ENCODE measurements around the gene SYT8.

Gene SYT8

DNA sequence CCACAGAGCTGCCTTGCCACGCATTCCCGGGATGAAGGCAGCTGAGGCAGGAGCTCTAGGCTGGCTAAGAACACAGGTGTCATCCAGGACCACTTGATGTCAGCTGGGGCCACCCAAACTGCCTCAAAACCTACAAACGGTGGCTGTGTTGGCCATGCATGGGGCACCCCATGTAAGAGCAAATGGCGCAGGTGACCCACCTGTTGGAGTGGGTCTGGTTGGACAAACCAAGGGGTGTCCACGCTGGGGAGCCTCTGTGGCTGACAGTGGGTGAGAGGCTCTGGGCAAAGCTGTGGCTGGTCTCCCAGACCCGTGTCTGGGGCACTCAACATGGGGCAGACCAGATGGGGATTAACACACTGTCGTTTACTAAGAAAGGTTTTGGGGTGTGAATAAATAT, 19.0 kb upstream of the SYT8 start:
- TF ChIP-seq, protein P1, sequence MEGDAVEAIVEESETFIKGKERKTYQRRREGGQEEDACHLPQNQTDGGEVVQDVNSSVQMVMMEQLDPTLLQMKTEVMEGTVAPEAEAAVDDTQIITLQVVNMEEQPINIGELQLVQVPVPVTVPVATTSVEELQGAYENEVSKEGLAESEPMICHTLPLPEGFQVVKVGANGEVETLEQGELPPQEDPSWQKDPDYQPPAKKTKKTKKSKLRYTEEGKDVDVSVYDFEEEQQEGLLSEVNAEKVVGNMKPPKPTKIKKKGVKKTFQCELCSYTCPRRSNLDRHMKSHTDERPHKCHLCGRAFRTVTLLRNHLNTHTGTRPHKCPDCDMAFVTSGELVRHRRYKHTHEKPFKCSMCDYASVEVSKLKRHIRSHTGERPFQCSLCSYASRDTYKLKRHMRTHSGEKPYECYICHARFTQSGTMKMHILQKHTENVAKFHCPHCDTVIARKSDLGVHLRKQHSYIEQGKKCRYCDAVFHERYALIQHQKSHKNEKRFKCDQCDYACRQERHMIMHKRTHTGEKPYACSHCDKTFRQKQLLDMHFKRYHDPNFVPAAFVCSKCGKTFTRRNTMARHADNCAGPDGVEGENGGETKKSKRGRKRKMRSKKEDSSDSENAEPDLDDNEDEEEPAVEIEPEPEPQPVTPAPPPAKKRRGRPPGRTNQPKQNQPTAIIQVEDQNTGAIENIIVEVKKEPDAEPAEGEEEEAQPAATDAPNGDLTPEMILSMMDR (IDR thresholded peaks at IDR 0.05; ENCODE audit: low read depth, low read length, poor library complexity, severe bottlenecking) = no peak
- no peak for TF ChIP-seq EZH2phosphoT487 (IDR thresholded peaks at IDR 0.05; ENCODE audit: borderline replicate concordance, low read length)
- H3K36me3 ChIP-seq (ENCODE audit: control insufficient read depth, low read length) = no peaks in the 10 kb centered on the region
- H4K20me1 ChIP-seq (ENCODE audit: control insufficient read depth, insufficient read depth, low read depth, low read length) = no peaks in the 10 kb centered on the region
- no peak overlapping the region for H3K27ac ChIP-seq (ENCODE audit: low read depth, low read length)
- H3K4me3 ChIP-seq (ENCODE audit: low read length) = no peak overlapping the region
- no peaks in the 10 kb centered on the region for H3K4me1 ChIP-seq (ENCODE audit: control insufficient read depth, low read length)
- H3K9me3 ChIP-seq (ENCODE audit: control insufficient read depth, insufficient read depth, low read length) = no peaks in the 10 kb centered on the region
- no peaks in the 10 kb centered on the region for H3K9me2 ChIP-seq (replicated peaks; ENCODE audit: control insufficient read depth, low read length)
- H3K27me3 ChIP-seq (ENCODE audit: control insufficient read depth, low read length) = peaks cover 4% of the 10 kb centered on the region; the same call in 1 of the 2 replicates
- H3K4me2 ChIP-seq (ENCODE audit: low read length) = no peak overlapping the region
- no peaks in the 10 kb centered on the region for H3F3A ChIP-seq (ENCODE audit: control insufficient read depth, insufficient read depth)
- H3K79me2 ChIP-seq (ENCODE audit: control insufficient read depth, low read length) = no peaks in the 10 kb centered on the region

DNA sequence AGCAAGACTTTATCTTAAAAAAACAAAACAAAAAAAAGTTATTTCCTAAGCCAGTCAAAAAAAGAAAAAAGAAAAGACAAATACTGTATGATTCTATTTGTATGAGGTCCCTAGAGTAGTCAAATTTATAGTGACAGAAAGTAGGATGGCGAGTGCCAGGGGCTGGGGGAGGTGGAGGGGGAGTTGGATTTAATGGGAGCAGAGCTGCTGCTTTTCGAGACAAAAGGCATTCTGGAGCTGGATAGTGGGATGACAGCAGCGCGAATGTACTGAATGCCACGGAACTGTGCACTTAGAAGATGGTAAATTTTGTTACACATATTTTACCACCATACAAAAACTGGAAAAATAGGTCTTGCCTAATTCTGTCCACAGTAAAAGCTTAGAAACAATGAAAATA, 17.8 kb upstream of the SYT8 start:
- no peaks in the 10 kb centered on the region for H3K9me2 ChIP-seq (replicated peaks; ENCODE audit: control insufficient read depth, low read length)
- H3K79me2 ChIP-seq (ENCODE audit: control insufficient read depth, low read length) = no peaks in the 10 kb centered on the region
- H3K4me1 ChIP-seq (ENCODE audit: control insufficient read depth, low read length) = no peaks in the 10 kb centered on the region
- TF ChIP-seq, protein P1 (IDR thresholded peaks at IDR 0.05; ENCODE audit: low read depth, low read length, poor library complexity, severe bottlenecking) = no peak
- TF ChIP-seq EZH2phosphoT487 (IDR thresholded peaks at IDR 0.05; ENCODE audit: borderline replicate concordance, low read length) = no peak
- H3K4me3 ChIP-seq (ENCODE audit: low read length) = no peak overlapping the region
- H3K9me3 ChIP-seq (ENCODE audit: control insufficient read depth, insufficient read depth, low read length) = no peaks in the 10 kb centered on the region
- peaks cover 4% of the 10 kb centered on the region; the same call in 1 of the 2 replicates for H3K27me3 ChIP-seq (ENCODE audit: control insufficient read depth, low read length)
- H3K27ac ChIP-seq (ENCODE audit: low read depth, low read length) = no peak overlapping the region
- no peaks in the 10 kb centered on the region for H3F3A ChIP-seq (ENCODE audit: control insufficient read depth, insufficient read depth)
- H3K36me3 ChIP-seq (ENCODE audit: control insufficient read depth, low read length) = no peaks in the 10 kb centered on the region
- H3K4me2 ChIP-seq (ENCODE audit: low read length) = no peak overlapping the region
- no peaks in the 10 kb centered on the region for H4K20me1 ChIP-seq (ENCODE audit: control insufficient read depth, insufficient read depth, low read depth, low read length)

DNA sequence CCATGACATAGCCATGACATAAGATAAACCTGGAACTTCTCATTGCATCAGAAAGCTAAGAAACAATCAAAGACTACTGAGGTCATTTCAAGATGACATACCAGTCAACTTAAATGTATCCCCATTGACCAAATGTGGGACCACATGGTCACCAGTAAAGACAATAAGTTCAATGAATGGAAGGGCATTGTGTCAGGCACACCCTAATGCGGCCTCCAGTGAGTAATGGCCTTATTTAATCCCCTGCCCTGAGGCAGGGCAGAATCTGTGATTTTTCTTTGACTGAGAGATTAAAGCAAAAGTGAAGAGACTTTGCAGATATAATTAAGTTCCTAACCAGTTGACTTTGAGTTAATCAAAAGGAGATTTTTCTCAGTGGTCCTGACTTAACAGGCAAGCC, 17.3 kb upstream of the SYT8 start:
- Histone ChIP-seq H3K27me3 (ENCODE audit: control insufficient read depth, low read length) (peaks cover 4% of the 10 kb centered on the region; the same call in 1 of the 2 replicates), H3K9me2 (replicated peaks; ENCODE audit: control insufficient read depth, low read length) (no peaks in the 10 kb centered on the region), H3K9me3 (ENCODE audit: control insufficient read depth, insufficient read depth, low read length) (no peaks in the 10 kb centered on the region), H3K79me2 (ENCODE audit: control insufficient read depth, low read length) (no peaks in the 10 kb centered on the region), H3K4me2 (ENCODE audit: low read length) (no peak overlapping the region), H4K20me1 (ENCODE audit: control insufficient read depth, insufficient read depth, low read depth, low read length) (no peaks in the 10 kb centered on the region), H3K4me3 (ENCODE audit: low read length) (no peak overlapping the region), H3K4me1 (ENCODE audit: control insufficient read depth, low read length) (no peaks in the 10 kb centered on the region), H3F3A (ENCODE audit: control insufficient read depth, insufficient read depth) (no peaks in the 10 kb centered on the region), H3K27ac (ENCODE audit: low read depth, low read length) (no peak overlapping the region), H3K36me3 (ENCODE audit: control insufficient read depth, low read length) (no peaks in the 10 kb centered on the region)
- no peak for TF ChIP-seq EZH2phosphoT487 (IDR thresholded peaks at IDR 0.05; ENCODE audit: borderline replicate concordance, low read length)
- TF ChIP-seq, protein P1 (IDR thresholded peaks at IDR 0.05; ENCODE audit: low read depth, low read length, poor library complexity, severe bottlenecking) = no peak

Data from DOHH2 (cell line).